Measurements from ENCODE around the gene PDGFRB. TPM values are rescaled to one million over a fixed set of nuclear protein-coding genes. Genes with fewer than 3 reads are reported as not detected.
A peak's percentile ranks its signal among the peaks of the same experiment; 100 is the strongest.

The PDGFRB gene
- total and polyA plus RNA-seq, 2 of the 4 experiments (the other 2 are of a cell fraction), result 108 to 124 TPM

GRCh38 chr5:150131978-150132694 is 23.5 kb downstream of the PDGFRB start:
- Histone ChIP-seq H4K20me1 (ENCODE audit: insufficient read depth, low read length) (no peaks in the 10 kb centered on the region), H2AFZ (replicated peaks; ENCODE audit: low read length, poor library complexity) (no peak overlapping the region), H3K27ac (ENCODE audit: insufficient read depth, low read length) (peak overlapping the region; percentile 75), H3K4ac (ENCODE audit: low read depth, low read length) (peak overlapping the region; percentile 75), H3K4me2 (ENCODE audit: low read depth, low read length) (no peak overlapping the region), H3K9me1 (ENCODE audit: insufficient read depth, low read length) (peaks cover 25% of the 10 kb centered on the region), H3K23ac (ENCODE audit: low read depth, low read length) (no peak overlapping the region), H2BK20ac (ENCODE audit: low read depth, low read length) (peak overlapping the region; percentile 41; the same call in 1 of the 2 replicates), H2BK5ac (ENCODE audit: low read depth, low read length, poor library complexity, severe bottlenecking) (peak overlapping the region; percentile 77), H3K14ac (replicated peaks; ENCODE audit: low read depth, low read length) (peak overlapping the region; percentile 61; the same call in 1 of the 2 replicates), H3K56ac (ENCODE audit: extremely low read depth, insufficient read depth, low read length) (no peak overlapping the region), H3K4me3 (ENCODE audit: insufficient read depth, low read depth, low read length) (no peak overlapping the region), H3K79me1 (ENCODE audit: low read depth in 1 of 2, low read length in 2 of 2) (peaks cover 44 to 94% of the 10 kb centered on the region in 2 experiments), H3K9me3 (ENCODE audit: control insufficient read depth, insufficient read depth, low read length) (no peaks in the 10 kb centered on the region), H2BK120ac (ENCODE audit: low read depth, low read length) (peak overlapping the region; percentile 53), H3K4me1 (ENCODE audit: control insufficient read depth, insufficient read depth, low read length) (peaks cover 46% of the 10 kb centered on the region), H4K8ac (ENCODE audit: low read depth in 2 of 2, low read length in 2 of 2) (peak overlapping the region; percentile 13 to 38; a peak in 2 of 4 replicates), H2BK15ac (ENCODE audit: low read depth, low read length) (peak overlapping the region; percentile 6; the same call in 2 of the 3 replicates), H3K27me3 (ENCODE audit: control insufficient read depth, insufficient read depth, low read length) (no peaks in the 10 kb centered on the region), H3K9ac (ENCODE audit: low read depth, low read length) (peak overlapping the region; percentile 20; the same call in 1 of the 2 replicates), H2AK5ac (ENCODE audit: low read depth, low read length) (peak overlapping the region; percentile 79), H3K18ac (ENCODE audit: low read depth, low read length) (peak overlapping the region; percentile 30), H2AK9ac (replicated peaks; ENCODE audit: low read depth, low read length, poor library complexity) (peak overlapping the region; percentile 53), H4K91ac (ENCODE audit: insufficient read depth, low read depth, low read length) (peak overlapping the region; percentile 53), H4K5ac (ENCODE audit: low read depth, low read length) (peak overlapping the region; percentile 43), H3K36me3 (ENCODE audit: control insufficient read depth, insufficient read depth, low read length) (peaks cover 91% of the 10 kb centered on the region)
- WGBS, 2 experiments (ENCODE audit: extremely low coverage in 2 of 2, insufficient read length in 1 of 2), result 17% methylated on average over 1 of the region's 12 CpGs; no CpG with 5 or more reads in 1 of the 2 experiments
- in situ Hi-C loops (cut with MboI; ENCODE audit: low sequenced_read_pairs), result no loop called here
- ChIA-PET POLR2A (ENCODE audit: unreplicated experiment) (no interaction called here), CTCF (no interaction called here)
- BruUV-seq (replicated peaks), result no TSS peak
- dilution Hi-C loops (cut with HindIII; ENCODE audit: low sequenced_read_pairs, unreplicated experiment), result no loop called here
- ATAC-seq (ENCODE audit: low read depth), result no peak
- intact Hi-C loops (cut with micrococcal nuclease), result loop anchor here (2.0 kb wide), 1 partner anchor 23 kb away; the partner anchor contains the start of gene PDGFRB
- no peak for TF ChIP-seq SMC3 (IDR thresholded peaks at IDR 0.05; ENCODE audit: low read depth, low read length)
- no peak for TF ChIP-seq MAZ (IDR thresholded peaks at IDR 0.05; ENCODE audit: borderline replicate concordance, low read depth, low read length)
- no peak for TF ChIP-seq USF2 (IDR thresholded peaks at IDR 0.05; ENCODE audit: low read depth, low read length)
- TF ChIP-seq RFX5 (IDR thresholded peaks at IDR 0.05; ENCODE audit: low read depth, low read length), result no peak
- no peak for TF ChIP-seq BHLHE40 (IDR thresholded peaks at IDR 0.05; ENCODE audit: low read depth, low read length)
- TF ChIP-seq CEBPB (IDR thresholded peaks at IDR 0.05; ENCODE audit: low read depth, low read length), result no peak
- TF ChIP-seq POLR2A (IDR thresholded peaks at IDR 0.05; ENCODE audit: low read depth, low read length), result no peak
- no peak for TF ChIP-seq FOS (IDR thresholded peaks at IDR 0.05; ENCODE audit: low read depth, low read length)
- TF ChIP-seq RAD21 (IDR thresholded peaks at IDR 0.05; ENCODE audit: low read length), result no peak
- no peak for TF ChIP-seq ELK1 (IDR thresholded peaks at IDR 0.05; ENCODE audit: borderline replicate concordance, low read depth, low read length)
- TF ChIP-seq CTCF (conservative IDR thresholded peaks at IDR 0.05; ENCODE audit: low read depth, low read length), result no peak
- no peak for TF ChIP-seq MAFK (IDR thresholded peaks at IDR 0.05; ENCODE audit: low read depth, low read length)
- TF ChIP-seq NFE2L2 (IDR thresholded peaks at IDR 0.05; ENCODE audit: low read depth, low read length), result no peak
- TF ChIP-seq MXI1 (IDR thresholded peaks at IDR 0.05; ENCODE audit: borderline replicate concordance, low read depth, low read length), result no peak
- no peak for TF ChIP-seq RCOR1 (IDR thresholded peaks at IDR 0.05; ENCODE audit: insufficient replicate concordance, low read length)
- peak; percentile 19 for DNase-seq
